ENCODE measurements around the gene NINJ1. TPM values are rescaled to one million over a fixed set of nuclear protein-coding genes. Genes with fewer than 3 reads are reported as not detected.
"Not testable (repeated sequence)": the region's sequence is repeated elsewhere in the genome, so short reads cannot be mapped to it uniquely, and the experiment has no call there.

Gene NINJ1
- total RNA-seq, 1 donor from 2014 or later, result 35.4 TPM

DNA sequence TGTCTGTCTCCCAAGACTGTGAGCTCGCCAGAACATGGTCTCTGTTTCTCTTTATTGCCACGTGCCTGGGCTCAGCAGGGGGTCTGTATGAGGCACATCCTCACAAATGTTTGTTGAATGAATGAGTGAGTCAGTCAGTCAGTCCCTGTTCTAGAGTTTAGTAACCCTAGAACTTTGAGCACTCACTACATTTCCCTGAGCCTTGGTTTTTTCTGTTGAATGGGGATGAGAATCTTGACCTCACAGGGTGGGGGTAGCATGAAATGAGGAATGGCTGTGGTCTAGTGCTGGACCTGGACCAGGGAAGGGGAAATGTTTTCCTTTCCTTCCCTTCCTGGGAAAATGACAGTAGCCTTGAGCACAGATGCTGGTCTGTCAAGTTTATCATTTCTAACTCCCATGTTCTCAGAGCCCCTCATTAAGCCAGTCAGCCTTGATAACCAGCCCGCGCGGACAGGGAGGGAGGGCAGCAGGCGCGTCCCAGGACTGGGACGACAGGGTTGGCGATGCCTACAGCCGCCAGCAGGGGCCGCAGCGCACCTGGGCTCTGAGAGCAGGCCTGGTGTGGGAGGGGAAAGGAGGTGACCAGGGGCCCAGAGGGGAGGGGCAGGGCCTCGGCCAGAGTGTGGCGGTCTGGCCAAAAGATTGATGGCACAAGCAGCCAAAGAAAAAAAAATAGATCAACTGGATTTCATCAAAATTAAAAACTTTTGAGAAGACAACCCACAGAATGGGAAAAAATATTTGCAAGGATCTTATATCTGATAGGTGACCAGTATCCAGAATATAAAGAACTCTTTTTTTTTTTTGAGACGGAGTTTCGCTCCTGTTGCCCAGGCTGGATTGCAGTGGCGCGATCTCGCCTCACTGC, 25.8 kb upstream of the NINJ1 start:
- peak; percentile 84 for DNase-seq

DNA sequence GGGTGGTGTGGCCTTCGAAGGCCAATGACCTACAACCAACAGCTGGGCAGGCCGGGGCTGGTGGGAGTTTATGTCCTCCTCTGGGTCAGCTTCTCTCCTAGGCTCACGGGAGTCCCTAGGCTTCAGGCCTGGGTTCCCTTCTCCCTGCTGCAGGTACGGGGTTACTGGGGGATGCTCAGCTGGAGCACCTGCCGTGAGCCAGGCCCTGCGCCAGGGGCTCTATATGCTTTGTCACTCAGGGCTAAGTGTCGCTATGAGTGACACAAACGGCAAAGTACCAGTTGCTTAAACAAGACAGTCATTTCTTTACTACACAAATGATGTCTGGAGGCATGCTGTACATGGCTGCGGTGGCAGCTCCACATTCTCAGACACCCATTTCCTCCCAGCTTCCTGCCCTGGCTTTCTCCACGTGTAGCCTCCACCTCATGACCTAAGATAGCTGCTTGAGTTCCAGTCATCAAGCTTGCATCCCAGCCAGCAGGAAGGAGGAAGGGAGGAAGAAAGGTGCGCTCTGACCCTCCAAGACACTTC, 22.5 kb upstream of the NINJ1 start:
- no peak for DNase-seq

GRCh38 chr9:93155716-93156474, 21.8 kb upstream of the NINJ1 start:
- no peak for DNase-seq

- DNase-seq, result peak; percentile 61
Observed at GRCh38 chr9:93154293-93154903, 20.3 kb upstream of the NINJ1 start.

DNA sequence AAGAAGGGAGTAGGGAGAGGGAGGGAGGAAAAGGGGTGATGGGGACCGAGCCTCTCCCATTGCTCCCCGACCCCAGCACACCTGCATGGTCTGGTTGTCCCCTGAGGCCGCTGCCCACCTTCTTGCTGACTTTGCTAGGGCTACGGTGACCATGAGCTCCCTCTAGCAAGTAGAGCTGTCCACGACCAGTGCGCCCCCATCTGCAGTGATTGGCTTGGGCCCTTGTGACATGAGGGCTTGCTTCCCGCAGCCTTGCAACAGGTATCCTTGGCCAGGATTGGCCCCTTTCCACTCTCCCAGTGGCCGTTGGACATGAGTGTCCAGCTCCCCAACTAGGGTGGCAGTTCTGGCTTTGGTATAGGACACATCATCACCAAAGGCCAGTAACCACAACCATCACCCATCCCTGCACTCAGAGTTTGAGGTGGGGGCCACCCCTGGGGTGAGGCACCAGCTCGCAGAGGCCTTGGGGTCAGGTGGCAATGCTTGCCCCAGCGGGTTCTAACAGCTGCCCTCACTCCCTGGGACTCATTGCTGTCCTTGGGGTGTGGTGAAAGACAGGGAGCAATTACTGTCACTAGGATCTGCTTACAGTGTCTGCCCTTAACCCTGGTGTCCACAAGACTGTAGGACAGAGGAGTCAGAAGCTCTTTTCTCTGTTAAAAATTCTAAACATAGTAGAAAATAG, 17.2 kb upstream of the NINJ1 start:
- no peak for DNase-seq

DNA sequence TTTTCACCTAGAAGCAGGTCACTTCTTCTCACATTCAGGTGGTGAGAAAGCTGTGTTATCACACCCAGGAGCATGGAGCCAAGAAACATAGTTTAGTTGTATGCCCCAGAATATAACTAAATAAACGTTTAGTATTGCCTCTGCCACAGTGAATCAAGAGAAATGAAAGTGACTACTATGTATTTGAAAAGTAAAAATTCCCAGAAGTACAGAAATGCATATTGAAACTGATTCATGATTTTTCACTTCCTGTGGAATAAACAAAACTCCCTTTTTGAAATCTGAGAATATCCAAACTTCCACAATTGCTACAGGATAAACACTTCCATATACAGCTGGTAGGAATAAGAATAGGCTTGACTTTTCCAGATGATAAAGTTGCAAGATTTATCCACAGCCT, 15.3 kb upstream of the NINJ1 start:
- no peak for DNase-seq

GRCh38 chr9:93148721-93149120, 14.7 kb upstream of the NINJ1 start:
- no peak for DNase-seq

DNA sequence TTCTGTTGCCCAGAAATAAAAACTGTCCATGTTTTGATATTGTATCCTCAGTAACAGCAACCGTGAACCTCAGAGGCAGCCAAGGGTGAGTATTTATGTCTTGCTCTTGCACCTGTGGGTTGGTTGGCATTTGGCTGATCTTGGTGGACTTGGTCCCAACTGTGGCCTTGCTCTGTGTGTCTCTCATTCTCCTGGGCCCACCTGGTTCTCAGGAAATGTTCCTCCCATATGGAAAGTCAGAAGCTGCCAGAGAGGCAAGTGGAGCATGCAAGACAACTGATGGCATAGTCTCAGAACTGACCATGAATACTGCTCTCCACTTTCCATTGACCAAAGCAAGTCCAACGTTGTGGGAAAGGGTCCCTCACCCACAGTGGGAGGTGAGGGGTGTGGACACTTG, 13.6 kb upstream of the NINJ1 start:
- no peak for DNase-seq

- not testable (repeated sequence) for DNase-seq
Observed at GRCh38 chr9:93146696-93147095, 12.6 kb upstream of the NINJ1 start.

GRCh38 chr9:93143830-93144530, 9.9 kb upstream of the NINJ1 start:
- no peak for DNase-seq

GRCh38 chr9:93141771-93142483, 7.9 kb upstream of the NINJ1 start:
- no peak for DNase-seq

GRCh38 chr9:93139365-93140182, 5.5 kb upstream of the NINJ1 start:
- no peak for DNase-seq

DNA sequence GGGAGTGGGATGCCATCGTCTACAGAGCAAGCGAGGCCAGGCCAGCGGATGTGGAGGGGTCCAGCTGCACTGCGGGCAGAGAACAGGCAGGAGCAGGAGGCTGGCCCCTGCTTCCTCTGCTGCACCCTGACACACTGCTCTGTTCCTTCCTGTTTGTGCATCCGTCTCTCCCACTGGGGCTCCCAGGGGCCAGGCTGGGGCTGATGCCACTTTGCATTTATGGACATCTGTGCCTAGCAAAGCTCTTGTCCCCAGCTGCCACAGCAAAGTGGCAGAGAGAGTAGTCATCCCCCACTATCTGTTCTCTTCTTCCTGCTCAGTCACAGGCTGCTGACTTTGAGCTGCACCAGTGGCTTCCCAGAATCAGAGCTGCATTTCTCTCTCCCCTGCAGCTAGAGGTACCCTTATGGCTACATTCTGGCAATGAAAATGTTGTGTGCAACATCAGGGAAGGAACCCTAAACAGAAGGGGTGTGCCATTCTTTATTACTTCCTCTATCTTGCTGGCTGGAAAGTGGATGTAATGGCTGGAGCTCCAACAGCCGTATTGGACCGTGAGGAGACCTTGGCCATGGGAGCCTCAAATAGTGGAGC, 4.2 kb upstream of the NINJ1 start:
- no peak for DNase-seq

GRCh38 chr9:93137362-93137761, 3.3 kb upstream of the NINJ1 start:
- no peak for DNase-seq

DNA sequence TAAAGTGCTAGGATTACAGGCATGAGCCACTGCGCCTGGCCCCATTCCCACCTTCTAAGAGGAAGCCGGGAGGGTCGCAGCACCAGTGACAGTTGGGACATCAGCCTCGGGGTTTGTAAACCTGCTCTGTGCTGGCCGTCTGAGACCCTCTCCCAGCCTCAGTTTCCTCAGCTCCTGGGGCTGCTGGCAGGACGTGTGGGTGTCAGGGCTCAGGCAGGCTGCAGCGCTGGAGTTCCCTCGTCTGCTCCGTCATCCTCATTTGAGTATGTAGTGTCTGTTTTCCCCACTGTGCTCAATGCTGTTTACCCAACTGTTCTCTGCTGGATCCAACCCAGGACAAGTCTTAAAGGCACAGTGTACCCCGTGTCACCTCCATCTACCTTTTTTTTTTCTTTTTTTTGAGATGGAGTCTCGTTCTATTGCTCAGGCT, 2.0 kb upstream of the NINJ1 start:
- no peak for DNase-seq

- no peak for DNase-seq
Observed at GRCh38 chr9:93134740-93135444, 841 bp upstream of the NINJ1 start.

- DNase-seq, result peak; percentile 87
Observed at GRCh38 chr9:93133681-93134014, 403 bp downstream of the NINJ1 start.

GRCh38 chr9:93132946-93133680, 938 bp downstream of the NINJ1 start:
- DNase-seq, result no peak

Data from dermis blood vessel endothelial cell (primary cell).